GM12878 (cell line): Measurements from ENCODE around the gene PAM. TPM values are rescaled to one million over a fixed set of nuclear protein-coding genes. Genes with fewer than 3 reads are reported as not detected.
"Not testable (repeated sequence)": the region's sequence is repeated elsewhere in the genome, so short reads cannot be mapped to it uniquely, and the experiment has no call there.

ENCODE experiments used
- ATAC-seq: fragments of 200-7000 bp; cut with Tn5 transposase; 3 replicates; pipeline ENCODE4 v1.9.1; 2020; ENCODE audit warnings: mild to moderate bottlenecking, moderate library complexity
- BruUV-seq: library from RNA; stranded (reverse); fragments of 400-500 nt; replicated peaks from 2 replicates; lab custom pipeline; 2021; lab: Mats Ljungman, UMichigan
- CTCF ChIA-PET: fragments of 300-600 bp; sonication (Branson Sonifier 250); formaldehyde crosslinking; extraction: SDS; loops from one replicate; lab custom pipeline; 2021; ENCODE audit warnings: inconsistent platforms; lab: Yijun Ruan, JAX
- POLR2A ChIA-PET: fragments of 350-600 bp; formaldehyde crosslinking; extraction: SDS; loops from one replicate; lab custom pipeline; 2021; ENCODE audit warnings: inconsistent platforms; lab: Charles Lee
- RAD21 ChIA-PET: fragments of 300-600 bp; sonication (Branson Sonifier 250); formaldehyde crosslinking; loops from one replicate; lab custom pipeline; 2023; ENCODE audit warnings: antibody characterized with exemption; ENCODE audit not compliant: unreplicated experiment; lab: Charles Lee
- SMC1A ChIA-PET: fragments of 300-600 bp; sonication (Branson Sonifier 250); formaldehyde crosslinking; loops from one replicate; lab custom pipeline; 2023; ENCODE audit not compliant: unreplicated experiment, uncharacterized antibody; lab: Charles Lee
- DNase-seq: peaks from one replicate; pipeline ENCODE4 v3.0.0-alpha.2; 2011; ENCODE audit warnings: low read depth, low spot score
- FAIRE-seq: peaks from 3 replicates; lab custom pipeline; 2011; peaks lifted over from hg19 to GRCh38; lab: Jason Lieb, UNC
- H2AFZ ChIP-seq: 2 replicates; pipeline ENCODE4 v1.6.0; 2011; ENCODE audit warnings: low read depth, low read length, control low read depth; ENCODE audit not compliant: control insufficient read depth
- H3K27ac ChIP-seq: 2 replicates; pipeline ENCODE4 v1.5.1; 2011; ENCODE audit warnings: control low read depth; ENCODE audit not compliant: control insufficient read depth, insufficient read depth
- H3K27me3 ChIP-seq, 2 experiments: replicated peaks in 1 of 2; 2 replicates each; pipeline versions ENCODE4 v1.6.0 to v1.6.1; 2011; ENCODE audit warnings: low read length in 1 of 2; ENCODE audit not compliant: control insufficient read depth in 2 of 2, insufficient read depth in 2 of 2
- H3K36me3 ChIP-seq, 2 experiments: 2 replicates each; pipeline ENCODE4 v1.5.1; 2011; ENCODE audit warnings: low read length in 1 of 2; ENCODE audit not compliant: control insufficient read depth in 2 of 2, insufficient read depth in 2 of 2
- H3K4me1 ChIP-seq: 2 replicates; pipeline ENCODE4 v1.6.1; 2011; ENCODE audit warnings: mild to moderate bottlenecking, low read length, moderate library complexity, mixed read lengths; ENCODE audit not compliant: control insufficient read depth, insufficient read depth
- H3K4me2 ChIP-seq: 2 replicates; pipeline ENCODE4 v1.6.0; 2011; ENCODE audit warnings: control low read depth; ENCODE audit not compliant: control insufficient read depth, insufficient read depth
- H3K4me3 ChIP-seq: fragments of 200-600 bp; sonication (generic); 2 replicates; pipeline ENCODE4 v1.5.1; 2016
- H3K79me2 ChIP-seq: 2 replicates; pipeline ENCODE4 v1.6.0; 2011; ENCODE audit warnings: low read length; ENCODE audit not compliant: control insufficient read depth, insufficient read depth
- H3K9ac ChIP-seq: 2 replicates; pipeline ENCODE4 v1.8.0; 2011; ENCODE audit warnings: low read length, control low read depth, mixed read lengths; ENCODE audit not compliant: control insufficient read depth, insufficient read depth
- H3K9me3 ChIP-seq: replicated peaks from 3 replicates; pipeline ENCODE4 v1.5.1; 2011; ENCODE audit warnings: mild to moderate bottlenecking, low read length; ENCODE audit not compliant: control insufficient read depth, insufficient read depth
- H4K20me1 ChIP-seq: 2 replicates; pipeline ENCODE4 v1.6.0; 2011; ENCODE audit not compliant: control insufficient read depth, insufficient read depth
- BACH1 ChIP-seq: fragments of 450-650 bp; IDR thresholded peaks from 2 replicates; pipeline ENCODE4 v1.6.1; 2017; ENCODE audit warnings: mild to moderate bottlenecking, borderline replicate concordance
- BMI1 ChIP-seq: fragments of 450-650 bp; IDR thresholded peaks from 2 replicates; pipeline ENCODE4 v1.6.1; 2016; ENCODE audit warnings: mild to moderate bottlenecking, moderate library complexity, borderline replicate concordance
- CBFB ChIP-seq: IDR thresholded peaks from 2 replicates; pipeline ENCODE4 v1.6.1; 2016; ENCODE audit warnings: antibody characterized with exemption, low read depth
- CREM ChIP-seq: IDR thresholded peaks from 2 replicates; pipeline ENCODE4 v1.6.1; 2014; ENCODE audit warnings: antibody characterized with exemption, low read depth
- EGR1 ChIP-seq, 2 experiments: IDR thresholded peaks; 1 replicate in 1 of 2; 2 replicates in 1 of 2; pipeline ENCODE4 v1.6.1; 2011 to 2012; ENCODE audit warnings: low read depth in 2 of 2, low read length in 2 of 2, borderline replicate concordance in 1 of 2, mild to moderate bottlenecking in 1 of 2, moderate library complexity in 1 of 2
- ESRRA ChIP-seq: IDR thresholded peaks from 2 replicates; pipeline ENCODE4 v1.6.1; 2012; ENCODE audit warnings: mild to moderate bottlenecking, low read length, improper control_type of control experiment
- HDGF ChIP-seq: fragments of 450-650 bp; IDR thresholded peaks from 2 replicates; pipeline ENCODE4 v1.6.1; 2016; ENCODE audit warnings: antibody characterized with exemption
- IRF4 ChIP-seq: IDR thresholded peaks from 2 replicates; pipeline ENCODE4 v1.6.1; 2011; ENCODE audit warnings: low read depth, low read length
- SIX5 ChIP-seq: IDR thresholded peaks from 2 replicates; pipeline ENCODE4 v1.6.1; 2011; ENCODE audit warnings: mild to moderate bottlenecking, low read depth, low read length, moderate library complexity; ENCODE audit not compliant: severe bottlenecking
- SMARCA5 ChIP-seq: fragments of 450-650 bp; IDR thresholded peaks from 2 replicates; pipeline ENCODE4 v1.6.1; 2017; ENCODE audit warnings: mild to moderate bottlenecking
- SREBF2 ChIP-seq: IDR thresholded peaks from 2 replicates; pipeline ENCODE4 v1.6.1; 2012; ENCODE audit warnings: mild to moderate bottlenecking, low read length
- WGBS: methylation state at CpG from one replicate; pipeline ENCODE4 v1.1.6; 2016; ENCODE audit warnings: low lambda C conversion rate; ENCODE audit not compliant: insufficient replicate concordance, insufficient coverage; ENCODE audit errors: missing lambda C conversion rate; 5-methylcytosine and 5-hydroxymethylcytosine counted together
- in situ Hi-C: fragments of 300-500 bp; cut with MboI; formaldehyde crosslinking; loops from 9 replicates; pipeline ENCODE4 v1.14.3; 2018; ENCODE audit warnings: mixed read lengths
- intact Hi-C: fragments of 100-400 bp; cut with micrococcal nuclease; formaldehyde crosslinking; loops from one replicate; pipeline ENCODE4 v1.14.2; 2022; ENCODE audit not compliant: unreplicated experiment
- polyA plus RNA-seq, 11 experiments: library from polyadenylated mRNA; depleted of rRNA in 4 of 11; unstranded in 6 of 11; stranded (reverse) in 5 of 11; fragments of >200 nt; fragmentation: Nextera tagmentation in 4 of 11; fragmentation: Illumina TruSeq in 1 of 11; extraction: Ambion mirVana in 4 of 11; extraction: Trizol in 1 of 11; gene quantifications; 1 replicate in 1 of 11; 2 replicates in 10 of 11; pipeline versions ENCODE4 v1.2.1 to v1.2.3, GENCODE V29; 2011 to 2016; ENCODE audit warnings: inconsistent platforms in 2 of 11, missing spikeins in 2 of 11, low read depth in 1 of 11
- total RNA-seq, 4 experiments: library from RNA; depleted of rRNA in 3 of 4; stranded (reverse); fragments of >200 nt in 3 of 4; fragmentation: Illumina TruSeq in 1 of 4; extraction: Trizol in 1 of 4; gene quantifications; 2 replicates each; pipeline versions ENCODE4 v1.2.1 to v1.2.3, GENCODE V29; 2013 to 2021
- TF ChIP-seq, protein P1 (sequence below): fragments of 450-650 bp; IDR thresholded peaks from 2 replicates; pipeline ENCODE4 v1.6.1; 2014; ENCODE audit warnings: mild to moderate bottlenecking
- TF ChIP-seq, protein P2 (sequence below): IDR thresholded peaks from 2 replicates; pipeline ENCODE4 v1.6.1; 2012; ENCODE audit warnings: low read depth, low read length, improper control_type of control experiment

Gene PAM
- total and polyA plus RNA-seq, 10 of the 15 experiments (the other 5 are each of a cell fraction or from before 2014, with no cell fraction given), result 5.5 to 72.5 (median 15.4) TPM

GRCh38 chr5:102998224-102998623 is 243.1 kb downstream of the PAM start (continued):
- TF ChIP-seq BACH1, result no peak
- TF ChIP-seq CBFB, result no peak
- TF ChIP-seq IRF4, result no peak
- TF ChIP-seq, all 136 proteins: peak for 0

- BruUV-seq, result no TSS peak
- DNase-seq (no peak), ATAC-seq (no peak), FAIRE-seq (no peak)
- SMC1A ChIA-PET, result no interaction called here
- no peak overlapping the region for H3K4me3 ChIP-seq
- H2AFZ ChIP-seq, result no peak overlapping the region
- TF ChIP-seq ESRRA (no peak), SREBF2 (no peak), SMARCA5 (no peak), HDGF (no peak), EGR1 (IDR thresholded peaks at IDR 0.05; ENCODE audit: borderline replicate concordance in 1 of 2, low read depth in 2 of 2, low read length in 2 of 2) (no peak), CREM (no peak), BMI1 (no peak), SIX5 (no peak)
- TF ChIP-seq, protein P1, sequence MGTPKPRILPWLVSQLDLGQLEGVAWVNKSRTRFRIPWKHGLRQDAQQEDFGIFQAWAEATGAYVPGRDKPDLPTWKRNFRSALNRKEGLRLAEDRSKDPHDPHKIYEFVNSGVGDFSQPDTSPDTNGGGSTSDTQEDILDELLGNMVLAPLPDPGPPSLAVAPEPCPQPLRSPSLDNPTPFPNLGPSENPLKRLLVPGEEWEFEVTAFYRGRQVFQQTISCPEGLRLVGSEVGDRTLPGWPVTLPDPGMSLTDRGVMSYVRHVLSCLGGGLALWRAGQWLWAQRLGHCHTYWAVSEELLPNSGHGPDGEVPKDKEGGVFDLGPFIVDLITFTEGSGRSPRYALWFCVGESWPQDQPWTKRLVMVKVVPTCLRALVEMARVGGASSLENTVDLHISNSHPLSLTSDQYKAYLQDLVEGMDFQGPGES, result no peak
- TF ChIP-seq, protein P2, sequence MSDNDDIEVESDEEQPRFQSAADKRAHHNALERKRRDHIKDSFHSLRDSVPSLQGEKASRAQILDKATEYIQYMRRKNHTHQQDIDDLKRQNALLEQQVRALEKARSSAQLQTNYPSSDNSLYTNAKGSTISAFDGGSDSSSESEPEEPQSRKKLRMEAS, result no peak
- no peaks in the 10 kb centered on the region for H3K4me1 ChIP-seq
- no peak overlapping the region for H3K9ac ChIP-seq
- WGBS, result 47% methylated on average over 3 of the region's 3 CpGs
- no peaks in the 10 kb centered on the region for H3K27me3 ChIP-seq
- H4K20me1 ChIP-seq, result no peaks in the 10 kb centered on the region
- H3K36me3 ChIP-seq, result no peaks in the 10 kb centered on the region
- in situ Hi-C loops (no loop called here), intact Hi-C loops (no loop called here)
- no peaks in the 10 kb centered on the region; the same call in 2 of the 3 replicates for H3K9me3 ChIP-seq
- CTCF ChIA-PET, result no interaction called here
- no peak overlapping the region for H3K4me2 ChIP-seq
- RAD21 ChIA-PET, result no interaction called here
- H3K79me2 ChIP-seq, result no peaks in the 10 kb centered on the region
- H3K27ac ChIP-seq, result no peak overlapping the region
- POLR2A ChIA-PET, result no interaction called here
Observed at GRCh38 chr5:102999191-102999590, 244.1 kb downstream of the PAM start.

GRCh38 chr5:102999621-103000020 is 244.5 kb downstream of the PAM start:
- H3K9ac ChIP-seq, H3K4me2 ChIP-seq, H3K4me1 ChIP-seq, H3K9me3 ChIP-seq, H3K27ac ChIP-seq, BruUV-seq, H3K36me3 ChIP-seq, RAD21 ChIA-PET, H4K20me1 ChIP-seq, H3K79me2 ChIP-seq, intact Hi-C loops, FAIRE-seq, H3K4me3 ChIP-seq, DNase-seq, H2AFZ ChIP-seq, H3K27me3 ChIP-seq, SMC1A ChIA-PET, CTCF ChIA-PET, in situ Hi-C loops, ATAC-seq, POLR2A ChIA-PET: not testable (repeated sequence)
- 33% methylated on average over 1 of the region's 1 CpG for WGBS
